Ascending aorta (tissue), 2 donors: ENCODE measurements around the gene CLEC2D. TPM values are rescaled to one million over a fixed set of nuclear protein-coding genes. Genes with fewer than 3 reads are reported as not detected.
"Not testable (repeated sequence)": the region's sequence is repeated elsewhere in the genome, so short reads cannot be mapped to it uniquely, and the experiment has no call there.

Source experiments
- DNase-seq, 2 donors: peaks; one replicate each; pipeline ENCODE4 v3.0.0-alpha.2; 2019; ENCODE audit warnings: low spot score in 2 of 2
- H3K27ac ChIP-seq, 2 donors: fragments of 200-600 bp; sonication (generic); one replicate each; pipeline ENCODE4 v1.5.1; 2016 to 2017; ENCODE audit warnings: mild to moderate bottlenecking in 1 of 2
- H3K27me3 ChIP-seq: fragments of 200-600 bp; sonication (generic); one replicate; pipeline ENCODE4 v1.5.1; 2017
- H3K36me3 ChIP-seq, 2 donors: fragments of 200-600 bp; sonication (generic); one replicate each; pipeline ENCODE4 v1.5.1; 2016
- H3K4me1 ChIP-seq, 2 donors: fragments of 200-600 bp; sonication (generic); one replicate each; pipeline ENCODE4 v1.5.1; 2016 to 2017; ENCODE audit warnings: mild to moderate bottlenecking in 1 of 2
- H3K4me3 ChIP-seq, 2 donors: fragments of 200-600 bp; sonication (generic); one replicate each; pipeline ENCODE4 v1.5.1; 2016 to 2017; ENCODE audit warnings: mild to moderate bottlenecking in 1 of 2
- H3K9me3 ChIP-seq, 2 donors: fragments of 200-600 bp; sonication (generic); one replicate each; pipeline ENCODE4 v1.5.1; 2016
- intact Hi-C: fragments of 100-400 bp; cut with DNase I; formaldehyde crosslinking; loops from one replicate; pipeline ENCODE4 v1.15.1; 2023
- total RNA-seq: library from RNA; depleted of rRNA; stranded (reverse); fragments of >200 nt; gene quantifications from one replicate; pipeline ENCODE4 v1.1.0, GENCODE V29; 2016
- TF ChIP-seq, protein P1 (sequence below), 3 experiments: fragments of 200-600 bp in 2 of 3; fragments of 450-650 bp in 1 of 3; sonication (generic) in 2 of 3; IDR thresholded peaks; one replicate each; pipeline ENCODE4 v1.5.1; 2016 to 2019; ENCODE audit warnings: antibody characterized with exemption in 3 of 3, mild to moderate bottlenecking in 1 of 3, moderate library complexity in 1 of 3

Gene CLEC2D
- total RNA-seq, 1 donor from 2014 or later = not detected

- H3K4me1 ChIP-seq = no peaks in the 10 kb centered on the region
- H3K9me3 ChIP-seq = no peaks in the 10 kb centered on the region
- H3K36me3 ChIP-seq = peaks cover 8 to 42% of the 10 kb centered on the region in 2 donors
- no peak overlapping the region for H3K4me3 ChIP-seq
- intact Hi-C loops = no loop called here
- TF ChIP-seq, protein P1, sequence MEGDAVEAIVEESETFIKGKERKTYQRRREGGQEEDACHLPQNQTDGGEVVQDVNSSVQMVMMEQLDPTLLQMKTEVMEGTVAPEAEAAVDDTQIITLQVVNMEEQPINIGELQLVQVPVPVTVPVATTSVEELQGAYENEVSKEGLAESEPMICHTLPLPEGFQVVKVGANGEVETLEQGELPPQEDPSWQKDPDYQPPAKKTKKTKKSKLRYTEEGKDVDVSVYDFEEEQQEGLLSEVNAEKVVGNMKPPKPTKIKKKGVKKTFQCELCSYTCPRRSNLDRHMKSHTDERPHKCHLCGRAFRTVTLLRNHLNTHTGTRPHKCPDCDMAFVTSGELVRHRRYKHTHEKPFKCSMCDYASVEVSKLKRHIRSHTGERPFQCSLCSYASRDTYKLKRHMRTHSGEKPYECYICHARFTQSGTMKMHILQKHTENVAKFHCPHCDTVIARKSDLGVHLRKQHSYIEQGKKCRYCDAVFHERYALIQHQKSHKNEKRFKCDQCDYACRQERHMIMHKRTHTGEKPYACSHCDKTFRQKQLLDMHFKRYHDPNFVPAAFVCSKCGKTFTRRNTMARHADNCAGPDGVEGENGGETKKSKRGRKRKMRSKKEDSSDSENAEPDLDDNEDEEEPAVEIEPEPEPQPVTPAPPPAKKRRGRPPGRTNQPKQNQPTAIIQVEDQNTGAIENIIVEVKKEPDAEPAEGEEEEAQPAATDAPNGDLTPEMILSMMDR (IDR thresholded peaks at IDR 0.05) = no peak
- H3K27ac ChIP-seq = no peak overlapping the region
- DNase-seq = no peak
- no peaks in the 10 kb centered on the region for H3K27me3 ChIP-seq
These were observed 7.8 kb upstream of the CLEC2D start for GRCh38 chr12:9661720-9662119.

DNA sequence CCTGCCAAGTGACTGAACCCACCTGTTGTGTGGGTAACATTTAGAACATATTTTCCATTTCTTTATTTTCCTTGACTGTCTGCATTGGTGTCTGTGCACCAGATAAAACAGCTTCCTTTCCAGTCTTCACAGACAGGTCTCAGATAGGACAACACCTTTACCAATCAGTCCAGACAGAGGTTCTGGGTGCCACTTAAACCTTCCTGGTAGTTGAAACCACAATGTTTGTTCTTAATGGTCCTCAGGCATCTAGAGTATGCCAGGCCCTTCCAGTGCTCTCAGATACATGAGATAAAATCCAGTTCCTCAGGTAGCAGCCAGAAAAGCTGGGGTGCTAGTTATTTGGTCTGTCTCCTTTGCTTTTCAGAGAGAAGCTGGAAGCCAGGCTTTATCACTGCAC, 7.0 kb upstream of the CLEC2D start:
- no peaks in the 10 kb centered on the region for H3K4me1 ChIP-seq
- H3K27ac ChIP-seq = no peak overlapping the region
- H3K36me3 ChIP-seq = peaks cover 8 to 35% of the 10 kb centered on the region in 2 donors
- TF ChIP-seq, protein P1 (IDR thresholded peaks at IDR 0.05) = no peak
- no peaks in the 10 kb centered on the region for H3K27me3 ChIP-seq
- H3K9me3 ChIP-seq = no peaks in the 10 kb centered on the region
- DNase-seq = no peak
- H3K4me3 ChIP-seq = no peak overlapping the region
- intact Hi-C loops = no loop called here

- Histone ChIP-seq H3K9me3 (no peaks in the 10 kb centered on the region), H3K36me3 (peaks cover under 1 to 6% of the 10 kb centered on the region in 2 donors), H3K4me1 (no peaks in the 10 kb centered on the region), H3K4me3 (no peak overlapping the region), H3K27ac (no peak overlapping the region), H3K27me3 (no peaks in the 10 kb centered on the region)
- intact Hi-C loops = no loop called here
- TF ChIP-seq, protein P1 (IDR thresholded peaks at IDR 0.05) = no peak
- DNase-seq = no peak
These were observed 1.9 kb upstream of the CLEC2D start for GRCh38 chr12:9667403-9668160.

DNA sequence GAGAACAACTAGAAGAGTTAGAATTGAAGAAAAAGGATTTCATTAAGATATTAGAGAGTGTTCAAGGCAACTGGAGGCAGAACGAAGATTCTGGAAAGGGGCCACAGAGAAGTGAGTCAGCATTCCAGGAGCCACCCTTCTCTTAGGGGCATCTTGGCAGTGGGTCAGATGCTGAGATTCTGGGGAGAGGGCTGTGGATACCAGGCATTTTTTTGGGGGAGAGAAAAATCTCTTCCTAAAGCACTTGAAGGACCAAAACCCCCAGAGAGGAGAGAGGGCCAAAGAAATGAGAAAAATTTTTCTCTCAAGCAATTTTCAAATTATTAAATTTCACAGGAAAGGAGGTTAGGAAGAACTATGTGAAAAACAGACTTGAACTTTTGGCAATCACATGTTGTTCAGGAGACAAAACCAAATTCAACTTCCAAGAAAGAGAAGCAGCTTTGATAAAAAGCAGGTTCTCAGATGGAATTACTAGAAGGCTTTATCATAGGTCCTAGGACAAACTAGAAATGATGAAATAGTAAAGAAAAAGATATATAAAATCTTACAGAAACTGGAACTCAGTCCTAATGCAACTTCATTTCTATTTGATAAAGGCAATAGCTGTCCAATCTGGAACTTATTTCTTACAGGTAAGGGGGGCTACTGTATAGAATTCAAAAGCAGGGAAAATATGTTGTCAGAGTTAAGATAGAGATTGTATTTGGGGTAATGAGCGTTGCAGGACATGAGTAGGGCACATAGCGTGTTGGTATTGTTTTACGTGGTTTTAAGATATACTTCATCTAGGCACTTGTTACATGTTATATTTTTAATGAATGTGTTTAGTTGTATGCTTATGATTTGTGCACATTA, 1.1 kb upstream of the CLEC2D start:
- intact Hi-C loops = no loop called here
- no peaks in the 10 kb centered on the region for H3K36me3 ChIP-seq
- no peak for DNase-seq
- no peaks in the 10 kb centered on the region for H3K4me1 ChIP-seq
- H3K4me3 ChIP-seq = no peak overlapping the region
- H3K27ac ChIP-seq = no peak overlapping the region
- no peaks in the 10 kb centered on the region for H3K27me3 ChIP-seq
- TF ChIP-seq, protein P1 (IDR thresholded peaks at IDR 0.05) = no peak
- H3K9me3 ChIP-seq = no peaks in the 10 kb centered on the region

GRCh38 chr12:9669019-9669326, 540 bp upstream of the CLEC2D start:
- no peak for DNase-seq
- intact Hi-C loops = no loop called here
- no peak overlapping the region for H3K4me3 ChIP-seq
- no peaks in the 10 kb centered on the region for H3K36me3 ChIP-seq
- H3K4me1 ChIP-seq = peaks cover 0 to 2% of the 10 kb centered on the region in 2 donors
- H3K9me3 ChIP-seq = no peaks in the 10 kb centered on the region
- H3K27me3 ChIP-seq = no peaks in the 10 kb centered on the region
- no peak overlapping the region for H3K27ac ChIP-seq
- TF ChIP-seq, protein P1 (IDR thresholded peaks at IDR 0.05) = no peak

- H3K9me3 ChIP-seq, H3K27ac ChIP-seq, DNase-seq, H3K4me1 ChIP-seq, H3K4me3 ChIP-seq, intact Hi-C loops, H3K27me3 ChIP-seq, H3K36me3 ChIP-seq: not testable (repeated sequence)
These were observed 2.8 kb downstream of the CLEC2D start for GRCh38 chr12:9672340-9672739.
